Measurements from ENCODE around the gene RNF157. TPM values are rescaled to one million over a fixed set of nuclear protein-coding genes. Genes with fewer than 3 reads are reported as not detected.
A peak's percentile ranks its signal among the peaks of the same experiment; 100 is the strongest.

RNF157 gene
- total RNA-seq, 1 experiment from 2014 or later, result 0.86 TPM

- ChIA-PET POLR2A (no interaction called here), CTCF (interaction anchor here (0.8 to 1.2 kb wide), 2 partner anchors 11 to 82 kb away, joined by 3 to 4 read pairs; no protein-coding TSS in a partner anchor), RAD21 (ENCODE audit: low non-redundant PET in 1 of 2, low total read pairs in 2 of 2, uncharacterized antibody in 2 of 2, unreplicated experiment in 2 of 2) (no interaction called here)
- Histone ChIP-seq H4K20me1 (ENCODE audit: insufficient read depth) (no peaks in the 10 kb centered on the region), H3K27me3 (ENCODE audit: insufficient read depth, low read length) (no peaks in the 10 kb centered on the region), H3K4me3 (replicated peaks in 1 of 2; ENCODE audit: low read depth in 1 of 2, low read length in 2 of 2) (no peak overlapping the region), H3K4me2 (ENCODE audit: low read length) (peak overlapping the region; percentile 31), H3K9ac (ENCODE audit: low read length) (no peak overlapping the region), H3K27ac (ENCODE audit: low read depth, low read length) (peak overlapping the region; percentile 63; the same call in 1 of the 2 replicates), H3K36me3 (ENCODE audit: control insufficient read depth in 1 of 2, insufficient read depth in 2 of 2, low read length in 2 of 2) (peaks cover 27 to 44% of the 10 kb centered on the region in 2 experiments), H2AFZ (ENCODE audit: low read depth, low read length, poor library complexity, severe bottlenecking) (no peak overlapping the region), H3K79me2 (ENCODE audit: insufficient read depth, low read length) (no peaks in the 10 kb centered on the region; the same call in 1 of the 2 replicates), H3K9me3 (ENCODE audit: control insufficient read depth in 1 of 2, insufficient read depth in 1 of 2, low read depth in 1 of 2, low read length in 2 of 2) (no peaks in the 10 kb centered on the region), H3K9me2 (ENCODE audit: insufficient read depth) (no peaks in the 10 kb centered on the region), H3K4me1 (ENCODE audit: control insufficient read depth in 1 of 2, insufficient read depth in 2 of 2, low read length in 2 of 2) (peaks cover 13 to 21% of the 10 kb centered on the region in 2 experiments)
- no TSS peak for BruUV-seq (replicated peaks)
- no peak for TF ChIP-seq ATF3 (IDR thresholded peaks at IDR 0.05)
- TF ChIP-seq CBX3 (IDR thresholded peaks at IDR 0.05; ENCODE audit: low read depth), result no peak
- no peak for TF ChIP-seq SRF (IDR thresholded peaks at IDR 0.05; ENCODE audit: low read depth)
- no peak for TF ChIP-seq ELF1 (IDR thresholded peaks at IDR 0.05; ENCODE audit: borderline replicate concordance, low read depth)
- TF ChIP-seq REST (IDR thresholded peaks at IDR 0.05; ENCODE audit: low read depth), result no peak
- no peak for TF ChIP-seq TCF7L2 (IDR thresholded peaks at IDR 0.05; ENCODE audit: borderline replicate concordance, extremely low read depth, insufficient read depth, insufficient read length)
- no peak for TF ChIP-seq RAD21 (IDR thresholded peaks at IDR 0.05; ENCODE audit: low read depth)
- TF ChIP-seq YY1 (IDR thresholded peaks at IDR 0.05; ENCODE audit: extremely low read depth, insufficient replicate concordance, low read depth, low read length), result no peak
- TF ChIP-seq ZFX (IDR thresholded peaks at IDR 0.05), result no peak
- no peak for TF ChIP-seq JUND (IDR thresholded peaks at IDR 0.05)
- no peak for TF ChIP-seq FOSL1 (IDR thresholded peaks at IDR 0.05; ENCODE audit: low read depth)
- TF ChIP-seq, protein P1, sequence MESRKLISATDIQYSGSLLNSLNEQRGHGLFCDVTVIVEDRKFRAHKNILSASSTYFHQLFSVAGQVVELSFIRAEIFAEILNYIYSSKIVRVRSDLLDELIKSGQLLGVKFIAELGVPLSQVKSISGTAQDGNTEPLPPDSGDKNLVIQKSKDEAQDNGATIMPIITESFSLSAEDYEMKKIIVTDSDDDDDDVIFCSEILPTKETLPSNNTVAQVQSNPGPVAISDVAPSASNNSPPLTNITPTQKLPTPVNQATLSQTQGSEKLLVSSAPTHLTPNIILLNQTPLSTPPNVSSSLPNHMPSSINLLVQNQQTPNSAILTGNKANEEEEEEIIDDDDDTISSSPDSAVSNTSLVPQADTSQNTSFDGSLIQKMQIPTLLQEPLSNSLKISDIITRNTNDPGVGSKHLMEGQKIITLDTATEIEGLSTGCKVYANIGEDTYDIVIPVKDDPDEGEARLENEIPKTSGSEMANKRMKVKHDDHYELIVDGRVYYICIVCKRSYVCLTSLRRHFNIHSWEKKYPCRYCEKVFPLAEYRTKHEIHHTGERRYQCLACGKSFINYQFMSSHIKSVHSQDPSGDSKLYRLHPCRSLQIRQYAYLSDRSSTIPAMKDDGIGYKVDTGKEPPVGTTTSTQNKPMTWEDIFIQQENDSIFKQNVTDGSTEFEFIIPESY (IDR thresholded peaks at IDR 0.05; ENCODE audit: extremely low read depth, insufficient replicate concordance, low read length), result no peak
- DNase-seq (ENCODE audit: low read depth, low spot score), result no peak
- intact Hi-C loops (cut with micrococcal nuclease), result no loop called here
- ATAC-seq, result no peak
Observed at GRCh38 chr17:76095943-76096342, 144.3 kb downstream of the RNF157 start.

Measured in HCT116 (cell line).